NCI-H82 treated with DMSO at 0.1 percent for 48 hours (cell line): ENCODE data around the gene BRIP1.
"Not testable (repeated sequence)": the region's sequence is repeated elsewhere in the genome, so short reads cannot be mapped to it uniquely, and the experiment has no call there.

Source experiments
- DNase-seq: peaks from one replicate; lab custom pipeline; 2025; ENCODE audit not compliant: unreplicated experiment; lab: John Stamatoyannopoulos, UW

Gene BRIP1

GRCh38 chr17:61862975-61863800 lies at the start of gene BRIP1:
TSS of gene BRIP1 (minus strand) at chr17:61863528. CDS start at chr17:61861539, 1,989 bp downstream.
- peak; percentile 92 for DNase-seq

DNA sequence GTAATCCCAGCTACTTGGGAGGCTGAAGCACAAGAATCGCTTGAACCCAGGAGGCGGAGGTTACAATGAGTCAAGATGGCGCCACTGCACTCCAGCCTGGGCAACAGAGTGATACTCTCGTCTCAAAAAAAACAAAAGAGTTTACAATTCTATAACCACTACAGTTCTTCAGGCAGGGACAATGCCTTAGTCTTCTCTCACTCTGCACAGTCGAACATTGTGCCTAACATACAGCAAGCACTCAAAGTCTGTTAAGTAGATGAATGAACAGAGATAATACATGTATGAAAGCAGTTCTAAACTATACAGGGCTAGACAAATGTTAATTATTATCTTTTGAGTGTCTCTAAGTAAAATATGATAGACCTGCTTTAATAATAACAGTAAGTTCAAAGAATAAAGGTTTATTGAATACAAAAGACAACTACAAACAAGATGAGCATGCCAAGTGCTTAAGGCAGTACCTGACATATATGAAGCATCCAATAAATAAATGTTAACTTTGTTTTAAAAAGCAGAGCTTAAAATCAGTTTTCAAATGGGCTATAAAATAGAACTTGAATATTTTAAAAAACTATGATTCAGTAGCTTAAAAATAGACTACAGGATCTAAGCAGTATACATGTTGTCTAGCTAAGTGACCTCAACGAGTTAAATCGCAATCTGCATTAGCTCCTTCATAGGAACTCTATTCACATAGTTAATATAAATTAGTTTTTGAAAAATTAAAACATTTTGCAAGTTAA lies 45.1 kb upstream of the BRIP1 start:
- DNase-seq, result no peak

- DNase-seq, result no peak
These were observed 44.0 kb upstream of the BRIP1 start for GRCh38 chr17:61907361-61907760.

GRCh38 chr17:61904094-61904710 lies 40.9 kb upstream of the BRIP1 start:
- DNase-seq, result no peak

DNA sequence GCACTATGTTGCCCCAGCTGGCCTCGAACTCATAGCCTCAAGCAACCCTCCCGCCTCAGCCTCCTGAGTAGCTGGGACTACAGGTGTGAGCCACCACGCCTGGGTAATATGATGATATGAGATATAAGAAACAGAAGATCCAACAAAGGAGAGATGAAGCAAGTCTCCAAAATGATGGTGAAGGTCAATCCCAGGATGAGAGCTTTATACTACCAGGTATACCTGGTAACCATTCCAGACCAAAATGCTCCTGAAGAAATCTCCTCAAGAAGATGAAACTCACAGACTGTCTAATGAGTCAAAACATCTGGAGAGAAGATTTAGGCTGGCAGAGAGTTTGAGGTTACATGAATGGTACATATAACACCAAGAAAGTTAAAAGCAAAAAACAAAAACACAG lies 39.9 kb upstream of the BRIP1 start:
- no peak for DNase-seq

- DNase-seq, result no peak
These were observed 34.3 kb upstream of the BRIP1 start for GRCh38 chr17:61897548-61898180.

- DNase-seq, result no peak
These were observed 32.1 kb upstream of the BRIP1 start for GRCh38 chr17:61895391-61895790.

GRCh38 chr17:61894310-61894709 lies 31.0 kb upstream of the BRIP1 start:
- not testable (repeated sequence) for DNase-seq

GRCh38 chr17:61887733-61888132 lies 24.4 kb upstream of the BRIP1 start:
- DNase-seq, result not testable (repeated sequence)

GRCh38 chr17:61885865-61886264 lies 22.5 kb upstream of the BRIP1 start:
- not testable (repeated sequence) for DNase-seq

- DNase-seq, result no peak
These were observed 21.5 kb upstream of the BRIP1 start for GRCh38 chr17:61884864-61885263.

DNA sequence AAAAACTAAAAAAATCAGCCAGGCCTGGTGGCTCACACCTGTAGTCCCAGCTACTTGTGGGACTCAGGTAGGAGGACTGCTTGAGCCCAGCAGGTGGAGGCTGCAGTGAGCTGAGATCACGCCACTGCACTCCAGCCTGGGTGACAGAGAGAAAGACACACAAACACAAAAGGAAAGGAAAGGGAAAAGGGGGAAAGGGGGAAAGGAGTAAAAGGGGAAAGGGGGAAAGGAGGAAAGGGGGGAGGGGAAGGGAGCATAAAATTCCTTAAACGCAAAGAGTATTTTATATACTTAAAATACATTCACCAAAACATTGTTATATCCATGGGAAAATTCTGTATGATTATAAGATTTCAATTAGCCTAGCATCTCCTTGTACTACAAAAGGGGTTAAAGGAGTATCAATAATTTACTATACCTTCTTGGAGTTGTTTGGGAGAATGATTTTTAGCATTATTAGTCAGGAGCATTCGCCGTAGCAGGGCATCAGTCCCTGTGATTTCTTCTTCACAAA lies 17.3 kb upstream of the BRIP1 start:
- DNase-seq, result no peak

DNA sequence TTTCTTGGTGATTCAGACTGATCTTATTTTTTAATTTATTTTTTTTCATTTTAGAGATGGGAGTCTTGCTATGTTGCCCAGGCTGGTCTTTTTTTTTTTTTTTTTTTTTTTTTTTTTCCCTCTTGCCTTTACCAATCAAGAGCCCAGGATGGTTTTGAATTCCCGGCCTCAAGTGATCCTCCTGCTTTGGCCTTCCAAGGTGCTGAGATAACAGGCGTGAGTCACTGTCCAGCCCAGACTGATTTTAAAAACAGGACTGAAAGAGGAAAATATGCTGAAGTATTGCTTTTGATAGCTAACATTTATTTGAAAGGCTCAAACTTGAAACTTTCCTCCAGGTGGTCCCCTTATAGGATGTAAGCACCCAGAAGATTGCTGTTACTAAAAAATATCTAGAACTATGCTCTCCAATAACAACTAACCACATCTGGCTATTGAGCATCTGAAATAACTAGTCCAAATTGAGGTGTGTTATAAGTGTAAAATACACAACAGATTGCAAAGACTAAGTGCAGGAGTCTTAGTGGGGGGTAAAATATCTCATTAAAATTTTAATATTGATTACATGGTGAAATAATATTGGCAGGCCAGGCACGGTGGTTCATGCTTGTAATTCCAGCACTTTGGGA lies 15.8 kb upstream of the BRIP1 start:
- no peak for DNase-seq

- DNase-seq, result no peak
These were observed 15.2 kb upstream of the BRIP1 start for GRCh38 chr17:61878520-61878919.

DNA sequence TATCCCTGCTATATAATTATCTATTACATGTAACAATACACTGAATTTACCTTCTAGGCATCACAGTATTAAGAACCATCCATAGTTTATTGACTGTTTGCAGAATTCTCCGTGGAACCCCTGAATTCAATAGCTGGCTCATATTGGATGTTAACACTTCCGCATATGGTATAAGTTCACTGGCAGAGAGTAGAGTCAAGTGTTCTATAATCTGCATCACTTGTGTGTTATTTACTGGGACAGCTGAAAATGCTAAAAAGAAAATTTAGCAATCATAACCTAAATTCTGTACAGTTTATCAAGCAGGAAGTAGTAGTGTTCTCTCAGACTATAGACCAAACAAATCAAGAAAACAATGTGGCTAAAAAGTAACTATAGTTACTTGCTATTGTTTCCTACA lies 14.5 kb upstream of the BRIP1 start:
- DNase-seq, result no peak

- DNase-seq, result no peak
These were observed 12.5 kb upstream of the BRIP1 start for GRCh38 chr17:61875804-61876203.

GRCh38 chr17:61875285-61875684 lies 12.0 kb upstream of the BRIP1 start:
- no peak for DNase-seq

DNA sequence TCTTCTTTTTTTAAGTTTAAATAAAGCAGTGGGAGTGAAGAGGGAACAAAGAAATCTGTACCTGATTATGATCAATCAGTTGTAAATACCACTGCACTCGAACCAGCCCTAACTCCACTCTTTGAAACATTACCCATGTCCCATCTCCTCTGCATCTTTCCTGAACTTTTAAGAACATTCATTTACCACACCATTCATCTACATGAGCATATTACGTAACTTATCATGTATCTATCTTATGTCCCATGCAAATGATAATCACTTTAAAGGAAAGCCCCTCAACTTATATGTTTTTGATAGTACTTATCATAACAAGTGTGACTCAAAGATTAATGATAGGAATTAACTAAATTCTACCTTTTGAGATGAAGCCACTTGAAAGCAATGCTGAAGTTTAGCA lies 10.7 kb upstream of the BRIP1 start:
- DNase-seq, result no peak

GRCh38 chr17:61872099-61872498 lies 8.8 kb upstream of the BRIP1 start:
- DNase-seq, result no peak

DNA sequence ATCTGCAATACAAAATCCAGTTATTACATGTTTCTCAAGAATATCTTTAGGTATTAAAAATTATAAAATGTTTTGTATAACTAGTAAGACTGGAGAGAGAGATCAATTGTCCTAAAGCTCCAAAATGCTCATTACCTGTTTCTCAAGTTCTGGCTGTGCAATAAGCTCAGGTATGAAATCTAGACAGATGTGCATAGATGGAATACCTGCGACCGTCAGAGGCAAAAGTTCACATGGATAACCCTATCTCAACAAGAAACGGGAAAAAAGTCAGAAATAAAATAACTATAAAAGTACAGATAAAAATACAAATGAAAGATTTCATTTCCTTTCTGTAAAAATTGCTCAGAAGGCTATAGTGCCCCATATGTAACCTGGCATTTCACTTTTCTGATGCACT lies 5.8 kb upstream of the BRIP1 start:
- no peak for DNase-seq

DNA sequence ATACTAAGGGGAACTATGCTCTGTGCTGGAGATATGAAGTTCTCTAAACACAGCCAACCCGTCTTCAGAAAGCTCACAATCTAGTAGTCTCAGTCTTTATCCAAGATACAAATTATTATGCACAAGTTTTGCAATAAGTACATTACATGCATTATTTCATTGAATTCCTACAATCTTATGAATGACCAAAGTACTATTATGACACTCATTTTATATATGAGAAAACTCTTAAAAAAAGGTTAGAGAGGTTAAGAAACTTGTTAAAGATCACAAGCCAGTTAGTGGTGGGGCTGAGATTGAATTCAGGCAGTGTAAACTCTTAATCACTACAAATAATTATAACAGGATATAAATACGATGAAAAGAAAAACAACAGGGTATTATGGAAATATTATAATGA lies 4.7 kb upstream of the BRIP1 start:
- no peak for DNase-seq
